GM18861 (cell line): Measurements from ENCODE around the gene NEK6.

Experiments
- ATAC-seq: cut with Tn5 transposase; IDR thresholded peaks from one replicate; pipeline ENCODE4 v1.9.1; 2021; ENCODE audit not compliant: unreplicated experiment

NEK6 gene

GRCh38 chr9:124274738-124275137 lies 17.0 kb downstream of the NEK6 start:
- ATAC-seq: no peak

- ATAC-seq: no peak
Measured at GRCh38 chr9:124277420-124277819, 19.7 kb downstream of the NEK6 start.

DNA sequence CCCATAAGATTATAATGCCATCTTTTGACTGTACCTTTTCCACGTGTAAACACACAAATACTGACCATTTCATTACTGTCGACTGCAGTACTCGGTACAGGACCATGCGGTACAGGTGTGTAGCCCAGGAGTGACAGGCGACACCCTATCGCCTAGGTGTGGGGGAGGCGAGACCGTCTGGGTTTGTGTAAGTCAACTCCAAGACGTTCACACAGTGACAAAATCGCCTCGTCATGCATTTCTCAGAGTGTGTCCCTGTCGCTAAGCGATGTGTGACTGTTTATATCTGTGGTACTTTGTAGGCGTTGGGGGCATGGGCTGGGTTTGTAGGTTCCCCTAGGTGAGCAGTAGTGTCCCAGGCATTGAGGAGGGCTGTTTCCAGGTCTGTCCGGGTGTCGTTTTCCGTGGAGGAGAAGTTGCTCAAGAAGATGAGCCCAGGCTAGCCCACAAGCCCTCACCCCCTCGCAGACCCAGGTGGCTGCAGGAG lies 20.3 kb downstream of the NEK6 start:
- no peak for ATAC-seq

DNA sequence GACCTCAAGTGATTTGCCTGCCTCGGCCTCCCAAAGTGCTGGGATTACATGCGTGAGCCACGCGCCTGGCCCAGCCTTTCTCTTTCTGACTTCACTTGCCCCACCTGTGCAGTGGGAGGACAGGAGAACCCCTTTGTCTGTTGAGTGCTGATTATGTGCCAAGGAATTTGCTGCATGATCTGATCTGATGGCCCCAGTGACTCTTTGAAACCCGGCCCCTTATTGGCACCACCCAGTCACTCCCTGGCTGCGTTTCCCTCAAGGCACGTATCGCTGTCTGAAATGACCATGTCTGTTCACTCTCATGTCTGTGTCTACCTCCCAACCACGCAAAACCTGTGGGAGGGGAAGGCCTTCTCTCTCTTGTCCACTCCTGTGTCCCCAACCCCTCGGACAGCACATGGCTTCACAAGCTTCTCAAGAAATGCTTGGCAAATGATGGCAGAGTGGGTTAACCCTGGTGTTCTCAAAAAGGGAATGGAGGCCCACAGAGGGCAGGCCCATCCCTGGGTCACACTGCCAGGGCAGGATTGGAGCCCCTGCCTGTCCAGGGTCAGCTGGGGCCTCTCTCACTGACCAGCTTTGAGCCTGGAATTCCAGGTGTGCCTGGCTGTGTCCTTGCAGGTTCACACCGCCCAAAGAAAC lies 21.9 kb downstream of the NEK6 start:
- no peak for ATAC-seq

DNA sequence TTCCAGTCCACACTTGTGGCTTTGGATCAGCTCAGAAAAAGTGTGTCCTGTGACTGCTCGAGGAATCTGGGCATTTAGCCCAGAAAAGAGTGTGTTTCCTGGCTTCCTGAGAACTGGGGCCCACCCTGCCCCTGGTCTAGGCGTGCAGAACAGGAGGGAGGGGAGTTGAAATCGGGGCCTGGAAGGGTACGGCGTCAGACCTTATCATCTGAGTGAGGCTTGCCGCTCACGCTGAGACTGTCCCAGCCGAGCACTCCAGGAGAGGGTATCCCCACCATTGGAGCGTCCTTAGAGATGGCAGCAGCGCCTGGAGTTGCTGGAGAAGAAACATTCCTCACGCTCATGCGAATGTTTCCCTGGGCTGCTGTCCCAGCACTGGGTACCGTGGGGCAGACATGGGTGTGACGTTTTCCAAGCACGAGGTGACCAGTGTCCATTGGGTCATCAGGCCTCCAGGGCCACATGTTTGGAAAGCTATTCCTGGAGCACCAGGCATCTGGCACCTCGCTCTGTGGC lies 22.5 kb downstream of the NEK6 start:
- no peak for ATAC-seq

- no peak for ATAC-seq
Measured at GRCh38 chr9:124281931-124282371, 24.2 kb downstream of the NEK6 start.

GRCh38 chr9:124282442-124283227 lies 24.9 kb downstream of the NEK6 start:
- no peak for ATAC-seq

- ATAC-seq: no peak
Measured at GRCh38 chr9:124283228-124283814, 25.6 kb downstream of the NEK6 start.

GRCh38 chr9:124284237-124284831 lies 26.6 kb downstream of the NEK6 start:
- ATAC-seq: no peak

- ATAC-seq: no peak
Measured at GRCh38 chr9:124284940-124285441, 27.2 kb downstream of the NEK6 start.

- ATAC-seq: no peak
Measured at GRCh38 chr9:124285490-124285889, 27.7 kb downstream of the NEK6 start.

GRCh38 chr9:124285903-124286291 lies 28.1 kb downstream of the NEK6 start:
- ATAC-seq: peak; percentile 17

GRCh38 chr9:124286292-124286931 lies 28.7 kb downstream of the NEK6 start:
- peak; percentile 30 for ATAC-seq

DNA sequence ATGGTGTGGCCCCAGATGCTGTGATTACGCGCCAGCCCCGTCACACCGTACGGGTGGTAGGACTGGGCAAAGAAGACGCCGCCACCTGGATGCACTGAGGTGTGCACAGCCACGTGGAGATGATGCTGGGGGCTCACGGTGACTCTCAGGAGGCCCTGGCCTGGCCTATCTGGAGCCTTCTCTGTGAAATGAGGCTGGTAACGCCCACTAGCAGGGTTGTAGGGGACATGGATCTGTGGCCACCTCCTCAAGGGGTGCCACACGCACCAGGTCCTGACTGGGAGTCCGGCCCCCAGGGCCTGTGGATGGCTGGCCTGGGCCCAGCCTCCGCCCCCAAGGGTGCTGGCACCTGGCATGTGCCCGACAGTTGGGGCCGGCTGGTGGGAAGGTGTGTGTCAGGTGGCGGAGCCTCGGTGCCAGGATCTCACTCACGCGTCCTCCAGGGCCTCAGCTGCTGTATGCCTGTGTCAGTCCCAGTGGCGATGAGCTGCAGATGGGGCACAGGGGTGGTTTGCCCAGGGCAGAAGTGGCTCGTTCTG lies 32.4 kb downstream of the NEK6 start:
- no peak for ATAC-seq

- ATAC-seq: no peak
Measured at GRCh38 chr9:124290743-124291554, 33.2 kb downstream of the NEK6 start.

DNA sequence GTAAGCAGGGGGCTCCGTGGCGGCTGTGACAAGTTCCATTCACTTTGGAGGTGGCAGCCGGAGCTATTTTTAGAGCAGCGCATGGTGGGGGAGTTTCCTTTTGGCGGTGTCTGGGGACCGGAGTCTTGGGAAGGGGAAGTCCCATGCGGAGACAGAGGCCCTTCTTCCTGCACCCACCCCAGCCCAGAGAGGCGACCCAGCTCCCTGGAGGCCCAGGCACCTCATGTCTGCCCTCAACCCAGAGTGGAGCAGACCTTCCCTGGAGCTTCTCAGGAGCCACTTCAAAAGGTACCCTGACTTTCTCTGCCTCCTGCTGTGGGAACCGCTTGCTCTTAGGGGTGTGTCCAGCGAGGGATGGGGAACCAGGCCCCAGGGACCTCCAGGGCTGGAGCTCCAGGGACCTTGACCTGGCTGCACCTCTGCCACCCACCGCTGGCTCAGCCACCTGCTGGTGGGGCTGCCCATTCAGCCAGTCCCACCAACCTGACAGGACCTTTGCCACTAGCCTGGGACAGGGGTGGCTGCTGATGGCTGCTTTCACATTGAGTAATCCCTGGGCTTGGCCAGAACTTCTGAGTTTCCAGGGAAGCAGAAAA lies 34.1 kb downstream of the NEK6 start:
- peak; percentile 34 for ATAC-seq

GRCh38 chr9:124292696-124293593 lies 35.2 kb downstream of the NEK6 start:
- no peak for ATAC-seq
